Gastrocnemius medialis (tissue), 4 donors: ENCODE measurements around the gene HMGB1.

ENCODE experiments used
- CTCF ChIP-seq, 5 experiments: fragments of 450-650 bp in 3 of 5; fragments of 200-600 bp in 2 of 5; sonication (generic) in 2 of 5; IDR thresholded peaks in 4 of 5; conservative IDR thresholded peaks in 1 of 5; 1 replicate in 4 of 5; 2 replicates in 1 of 5; pipeline ENCODE4 v1.5.1; 2016 to 2019; ENCODE audit warnings: antibody characterized with exemption in 5 of 5, mild to moderate bottlenecking in 3 of 5, moderate library complexity in 3 of 5
- POLR2A ChIP-seq, 2 donors: fragments of 450-650 bp; IDR thresholded peaks; one replicate each; pipeline ENCODE4 v1.6.1; 2017; ENCODE audit warnings: antibody characterized with exemption in 2 of 2, mild to moderate bottlenecking in 2 of 2, moderate library complexity in 2 of 2

DNA sequence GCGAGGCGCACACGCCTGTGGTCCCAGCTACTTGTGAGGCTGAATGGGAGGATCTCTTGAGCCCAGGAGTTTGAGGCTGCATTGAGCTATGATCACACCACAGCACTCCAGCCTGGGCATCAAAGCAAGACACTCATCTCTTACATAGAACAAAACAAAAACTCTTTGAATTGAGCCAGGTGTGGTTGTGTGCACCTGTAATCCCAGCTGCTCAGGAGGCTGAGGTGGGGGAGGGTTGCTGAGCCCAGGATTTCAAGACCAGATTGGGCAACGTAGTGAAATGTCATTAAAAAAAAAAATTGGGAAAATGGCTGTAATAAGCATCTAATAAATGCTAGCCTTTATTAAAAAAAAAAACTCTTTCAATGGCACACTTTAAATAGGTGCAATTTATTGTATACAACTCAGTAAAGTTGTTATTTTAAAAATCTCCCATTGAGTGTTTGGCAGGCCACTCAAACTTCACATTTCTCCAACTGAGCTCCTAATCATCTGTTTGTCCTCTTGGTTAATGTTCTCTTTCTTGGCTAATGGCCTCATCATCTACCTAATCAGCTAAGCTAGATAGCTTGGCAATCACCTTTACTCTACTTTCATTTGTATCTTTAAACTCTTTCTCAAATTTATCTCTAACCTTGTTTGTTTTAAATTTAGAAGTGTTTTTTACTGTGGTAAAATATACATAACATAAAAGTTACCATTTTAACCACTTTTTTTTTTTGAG, 28.1 kb upstream of the HMGB1 start:
- TF ChIP-seq CTCF (IDR thresholded peaks at IDR 0.05 in 4 of 5, conservative IDR thresholded peaks at IDR 0.05 in 1 of 5) (no peak), POLR2A (IDR thresholded peaks at IDR 0.05) (no peak)
